Renal pelvis (tissue), 4 donors: ENCODE results near the gene SUPT3H. TPM values are rescaled to one million over a fixed set of nuclear protein-coding genes. Genes with fewer than 3 reads are reported as not detected.

Experiments
- DNase-seq: peaks from one replicate; pipeline ENCODE4 v3.0.0-alpha.2; 2013
- polyA plus RNA-seq, 3 donors: library from polyadenylated mRNA; unstranded; fragments of 120-200 nt; gene quantifications; one replicate each; pipeline ENCODE4 v1.2.1, GENCODE V29; 2013; ENCODE audit not compliant: insufficient read length in 3 of 3

SUPT3H gene
- polyA plus RNA-seq, 3 donors = 22.0 to 25.0 (median 24.1) TPM

GRCh38 chr6:45002390-45003105, 375.2 kb downstream of the SUPT3H start:
- DNase-seq = no peak

- DNase-seq = no peak
These were observed 376.1 kb downstream of the SUPT3H start for GRCh38 chr6:45001663-45002062.

- DNase-seq = no peak
These were observed 376.9 kb downstream of the SUPT3H start for GRCh38 chr6:45000833-45001232.

- DNase-seq = no peak
These were observed 378.7 kb downstream of the SUPT3H start for GRCh38 chr6:44999066-44999465.

GRCh38 chr6:44995486-44996132, 382.1 kb downstream of the SUPT3H start:
- DNase-seq = no peak

- DNase-seq = no peak
These were observed 388.3 kb downstream of the SUPT3H start for GRCh38 chr6:44989391-44989790.

GRCh38 chr6:44985006-44985405, 392.7 kb downstream of the SUPT3H start:
- DNase-seq = no peak

- no peak for DNase-seq
These were observed 394.0 kb downstream of the SUPT3H start for GRCh38 chr6:44983467-44984365.

GRCh38 chr6:44980841-44981240, 396.9 kb downstream of the SUPT3H start:
- DNase-seq = no peak

GRCh38 chr6:44976677-44977641, 400.8 kb downstream of the SUPT3H start:
- DNase-seq = no peak

GRCh38 chr6:44974511-44974910, 403.2 kb downstream of the SUPT3H start:
- no peak for DNase-seq

- no peak for DNase-seq
These were observed 405.0 kb downstream of the SUPT3H start for GRCh38 chr6:44972709-44973108.

GRCh38 chr6:44969446-44970185, 408.1 kb downstream of the SUPT3H start:
- DNase-seq = no peak

- no peak for DNase-seq
These were observed 410.3 kb downstream of the SUPT3H start for GRCh38 chr6:44967481-44967880.

GRCh38 chr6:44966449-44967092, 411.2 kb downstream of the SUPT3H start:
- DNase-seq = no peak

- DNase-seq = no peak
These were observed 412.0 kb downstream of the SUPT3H start for GRCh38 chr6:44965708-44966107.

- DNase-seq = no peak
These were observed 416.8 kb downstream of the SUPT3H start for GRCh38 chr6:44960898-44961297.

- no peak for DNase-seq
These were observed 418.1 kb downstream of the SUPT3H start for GRCh38 chr6:44959651-44960050.

- DNase-seq = no peak
These were observed 420.6 kb downstream of the SUPT3H start for GRCh38 chr6:44957156-44957555.

- no peak for DNase-seq
These were observed 421.3 kb downstream of the SUPT3H start for GRCh38 chr6:44956396-44956795.
